ENCODE data around the gene PAK1. TPM values are rescaled to one million over a fixed set of nuclear protein-coding genes. Genes with fewer than 3 reads are reported as not detected.

Gene PAK1
- total RNA-seq, 3 donors from 2014 or later (not counting 1 experiment from before 2014, with no cell fraction given) = 18.8 to 27.3 (median 20.4) TPM

DNA sequence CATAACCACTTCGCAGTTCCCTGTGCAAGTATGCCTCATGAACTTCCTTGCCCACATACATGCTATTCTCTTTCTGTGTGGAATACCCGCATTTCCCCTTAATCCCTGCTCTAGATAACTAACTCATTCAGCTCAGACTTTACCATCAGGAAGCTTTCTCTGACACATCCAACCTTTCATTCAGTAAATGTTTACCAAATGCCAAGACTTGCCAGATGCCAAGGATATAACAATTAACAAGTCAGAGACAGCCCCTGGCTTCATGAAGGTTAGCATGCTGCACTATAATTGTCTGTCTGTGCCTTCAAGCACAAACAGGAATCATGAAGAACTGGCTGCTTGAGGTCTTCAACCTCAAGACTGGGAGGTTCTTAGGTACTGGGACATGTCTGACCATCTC is 101.2 kb downstream of the PAK1 start:
- no peak overlapping the region for H3K4me3 ChIP-seq (ENCODE audit: low read length)
- no peak for ATAC-seq
- peaks cover 2% of the 10 kb centered on the region for H3K36me3 ChIP-seq (ENCODE audit: control insufficient read depth, insufficient read depth, low read length)
- H3K27ac Mint-ChIP-seq = no peak overlapping the region
- H3K9me3 ChIP-seq (ENCODE audit: control insufficient read depth, insufficient read depth, low read length) = no peaks in the 10 kb centered on the region
- DNase-seq = no peak
- no peaks in the 10 kb centered on the region for H3K4me1 Mint-ChIP-seq
- WGBS (ENCODE audit: insufficient coverage) = 96% methylated on average over 2 of the region's 2 CpGs
- H3K4me3 Mint-ChIP-seq = no peak overlapping the region
- no peaks in the 10 kb centered on the region for H3K9me3 Mint-ChIP-seq
- H3K36me3 Mint-ChIP-seq = no peaks in the 10 kb centered on the region
- H3K27ac ChIP-seq (ENCODE audit: low read length) = no peak overlapping the region
- no peaks in the 10 kb centered on the region for H3K4me1 ChIP-seq (ENCODE audit: control insufficient read depth, insufficient read depth, low read length)
- H3K27me3 ChIP-seq (ENCODE audit: control insufficient read depth, insufficient read depth, low read length) = no peaks in the 10 kb centered on the region
- H3K27me3 Mint-ChIP-seq (ENCODE audit: low read depth in 2 of 2) = no peaks in the 10 kb centered on the region
- TF ChIP-seq, protein P1, sequence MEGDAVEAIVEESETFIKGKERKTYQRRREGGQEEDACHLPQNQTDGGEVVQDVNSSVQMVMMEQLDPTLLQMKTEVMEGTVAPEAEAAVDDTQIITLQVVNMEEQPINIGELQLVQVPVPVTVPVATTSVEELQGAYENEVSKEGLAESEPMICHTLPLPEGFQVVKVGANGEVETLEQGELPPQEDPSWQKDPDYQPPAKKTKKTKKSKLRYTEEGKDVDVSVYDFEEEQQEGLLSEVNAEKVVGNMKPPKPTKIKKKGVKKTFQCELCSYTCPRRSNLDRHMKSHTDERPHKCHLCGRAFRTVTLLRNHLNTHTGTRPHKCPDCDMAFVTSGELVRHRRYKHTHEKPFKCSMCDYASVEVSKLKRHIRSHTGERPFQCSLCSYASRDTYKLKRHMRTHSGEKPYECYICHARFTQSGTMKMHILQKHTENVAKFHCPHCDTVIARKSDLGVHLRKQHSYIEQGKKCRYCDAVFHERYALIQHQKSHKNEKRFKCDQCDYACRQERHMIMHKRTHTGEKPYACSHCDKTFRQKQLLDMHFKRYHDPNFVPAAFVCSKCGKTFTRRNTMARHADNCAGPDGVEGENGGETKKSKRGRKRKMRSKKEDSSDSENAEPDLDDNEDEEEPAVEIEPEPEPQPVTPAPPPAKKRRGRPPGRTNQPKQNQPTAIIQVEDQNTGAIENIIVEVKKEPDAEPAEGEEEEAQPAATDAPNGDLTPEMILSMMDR (IDR thresholded peaks at IDR 0.05) = no peak
- intact Hi-C loops (cut with micrococcal nuclease) = no loop called here

DNA sequence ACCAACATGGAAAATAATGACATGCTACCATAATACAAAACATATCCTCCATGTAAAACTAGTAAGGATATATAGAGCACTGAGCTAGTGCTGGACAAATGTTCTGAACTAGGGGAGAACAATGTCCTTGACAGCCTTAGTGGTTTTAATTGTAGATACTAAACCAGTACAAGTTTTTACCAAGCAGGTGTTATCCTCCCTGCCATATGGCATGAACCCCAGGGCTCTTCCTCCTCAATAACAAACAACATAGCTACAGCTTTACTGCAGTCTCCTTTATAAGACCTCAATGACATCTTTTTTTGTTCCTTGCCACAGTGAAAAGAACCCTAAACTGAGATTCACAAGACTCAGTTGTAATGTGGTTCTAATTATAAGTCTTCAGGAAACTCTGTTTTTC is 102.2 kb downstream of the PAK1 start:
- no peak for DNase-seq
- H3K9me3 ChIP-seq (ENCODE audit: control insufficient read depth, insufficient read depth, low read length) = no peaks in the 10 kb centered on the region
- ATAC-seq = no peak
- no peaks in the 10 kb centered on the region for H3K36me3 Mint-ChIP-seq
- no peak overlapping the region for H3K4me3 Mint-ChIP-seq
- no peaks in the 10 kb centered on the region for H3K27me3 Mint-ChIP-seq (ENCODE audit: low read depth in 2 of 2)
- H3K4me1 ChIP-seq (ENCODE audit: control insufficient read depth, insufficient read depth, low read length) = no peaks in the 10 kb centered on the region
- no peak overlapping the region for H3K4me3 ChIP-seq (ENCODE audit: low read length)
- peaks cover 2% of the 10 kb centered on the region for H3K36me3 ChIP-seq (ENCODE audit: control insufficient read depth, insufficient read depth, low read length)
- no peak overlapping the region for H3K27ac ChIP-seq (ENCODE audit: low read length)
- intact Hi-C loops (cut with micrococcal nuclease) = no loop called here
- no peaks in the 10 kb centered on the region for H3K4me1 Mint-ChIP-seq
- no peak overlapping the region for H3K27ac Mint-ChIP-seq
- no peaks in the 10 kb centered on the region for H3K9me3 Mint-ChIP-seq
- TF ChIP-seq, protein P1 (IDR thresholded peaks at IDR 0.05) = no peak
- H3K27me3 ChIP-seq (ENCODE audit: control insufficient read depth, insufficient read depth, low read length) = no peaks in the 10 kb centered on the region

DNA sequence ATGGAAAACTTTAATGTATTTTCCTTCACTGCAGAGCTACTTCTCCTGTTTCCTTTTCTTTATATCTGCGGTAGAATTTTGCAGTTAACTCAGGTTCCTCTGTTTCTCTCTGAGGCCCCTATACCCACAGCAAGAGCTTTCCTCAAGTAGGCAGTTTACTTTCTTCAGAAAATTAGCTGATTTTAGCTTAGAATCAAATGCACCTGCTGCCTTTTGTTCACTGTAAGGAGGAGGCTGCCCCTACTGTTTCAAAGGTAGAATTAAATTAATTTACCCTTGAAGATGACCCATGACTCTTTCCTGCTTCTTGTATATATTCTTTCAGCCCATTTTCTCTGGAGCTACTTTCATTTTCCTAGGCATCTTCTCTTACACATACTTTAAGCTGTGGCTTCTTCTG is 103.7 kb downstream of the PAK1 start:
- Mint-ChIP-seq H3K27ac (no peak overlapping the region), H3K9me3 (no peaks in the 10 kb centered on the region), H3K4me3 (no peak overlapping the region), H3K4me1 (no peaks in the 10 kb centered on the region), H3K36me3 (no peaks in the 10 kb centered on the region), H3K27me3 (ENCODE audit: low read depth in 2 of 2) (no peaks in the 10 kb centered on the region)
- no peaks in the 10 kb centered on the region for H3K4me1 ChIP-seq (ENCODE audit: control insufficient read depth, insufficient read depth, low read length)
- peaks cover under 1% of the 10 kb centered on the region for H3K36me3 ChIP-seq (ENCODE audit: control insufficient read depth, insufficient read depth, low read length)
- no peaks in the 10 kb centered on the region for H3K9me3 ChIP-seq (ENCODE audit: control insufficient read depth, insufficient read depth, low read length)
- WGBS (ENCODE audit: insufficient coverage) = 92% methylated on average over 1 of the region's 1 CpG
- TF ChIP-seq, protein P1 (IDR thresholded peaks at IDR 0.05) = no peak
- intact Hi-C loops (cut with micrococcal nuclease) = no loop called here
- no peaks in the 10 kb centered on the region for H3K27me3 ChIP-seq (ENCODE audit: control insufficient read depth, insufficient read depth, low read length)
- H3K4me3 ChIP-seq (ENCODE audit: low read length) = no peak overlapping the region
- no peak for DNase-seq
- no peak overlapping the region for H3K27ac ChIP-seq (ENCODE audit: low read length)
- ATAC-seq = no peak

DNA sequence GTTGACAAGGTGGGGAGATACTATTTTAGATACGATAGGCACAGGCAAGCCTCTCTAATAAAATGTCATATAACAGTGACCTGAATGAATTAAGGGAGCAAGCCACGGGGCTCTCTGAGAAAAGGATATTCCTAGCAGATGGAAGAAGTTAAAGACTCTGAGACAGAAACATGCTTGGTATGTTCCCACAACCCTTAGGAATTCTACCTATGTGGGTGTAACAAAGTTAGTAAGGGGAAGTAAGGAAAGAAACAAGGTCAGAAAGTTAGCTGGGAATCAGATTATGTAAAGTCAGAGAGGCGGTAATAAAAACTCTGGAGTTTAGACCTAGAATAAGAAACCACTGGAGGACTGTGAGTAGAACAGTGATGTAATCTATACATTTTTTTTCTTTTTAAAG is 112.7 kb downstream of the PAK1 start:
- Mint-ChIP-seq H3K27ac (no peak overlapping the region), H3K27me3 (ENCODE audit: low read depth in 2 of 2) (no peaks in the 10 kb centered on the region), H3K4me3 (no peak overlapping the region), H3K4me1 (no peaks in the 10 kb centered on the region), H3K36me3 (no peaks in the 10 kb centered on the region), H3K9me3 (no peaks in the 10 kb centered on the region)
- no peaks in the 10 kb centered on the region for H3K27me3 ChIP-seq (ENCODE audit: control insufficient read depth, insufficient read depth, low read length)
- no peak overlapping the region for H3K27ac ChIP-seq (ENCODE audit: low read length)
- DNase-seq (no peak), ATAC-seq (no peak)
- H3K9me3 ChIP-seq (ENCODE audit: control insufficient read depth, insufficient read depth, low read length) = no peaks in the 10 kb centered on the region
- intact Hi-C loops (cut with micrococcal nuclease) = no loop called here
- H3K4me3 ChIP-seq (ENCODE audit: low read length) = no peak overlapping the region
- TF ChIP-seq, protein P1 (IDR thresholded peaks at IDR 0.05) = no peak
- H3K4me1 ChIP-seq (ENCODE audit: control insufficient read depth, insufficient read depth, low read length) = no peaks in the 10 kb centered on the region
- H3K36me3 ChIP-seq (ENCODE audit: control insufficient read depth, insufficient read depth, low read length) = peaks cover 4% of the 10 kb centered on the region
- WGBS (ENCODE audit: insufficient coverage) = 97% methylated on average over 3 of the region's 3 CpGs

Measured in natural killer cell (primary cell).